ENCODE data around the gene MYLK4. TPM values are rescaled to one million over a fixed set of nuclear protein-coding genes. Genes with fewer than 3 reads are reported as not detected.

Gene MYLK4
- total RNA-seq, 1 donor from 2014 or later: 1.1 TPM

GRCh38 chr6:2653369-2654032 is 97.2 kb downstream of the MYLK4 start:
- TF ChIP-seq CTCF (IDR thresholded peaks at IDR 0.05): no peak
- Mint-ChIP-seq H3K27ac (ENCODE audit: unreplicated experiment) (no peak overlapping the region), H3K4me1 (ENCODE audit: low read depth) (peaks cover 15% of the 10 kb centered on the region), H3K9me3 (ENCODE audit: low read depth) (peaks cover 17% of the 10 kb centered on the region), H3K36me3 (ENCODE audit: low read depth) (peaks cover 6% of the 10 kb centered on the region), H3K4me3 (ENCODE audit: unreplicated experiment) (no peak overlapping the region), H3K27me3 (ENCODE audit: low read depth) (no peaks in the 10 kb centered on the region)
- DNase-seq (ENCODE audit: low spot score): no peak

- peaks cover 10% of the 10 kb centered on the region for H3K4me1 Mint-ChIP-seq (ENCODE audit: low read depth)
- peaks cover 6% of the 10 kb centered on the region for H3K36me3 Mint-ChIP-seq (ENCODE audit: low read depth)
- DNase-seq (ENCODE audit: low spot score): no peak
- no peak for TF ChIP-seq CTCF (IDR thresholded peaks at IDR 0.05)
- no peak overlapping the region for H3K4me3 Mint-ChIP-seq (ENCODE audit: unreplicated experiment)
- peaks cover 17% of the 10 kb centered on the region for H3K9me3 Mint-ChIP-seq (ENCODE audit: low read depth)
- H3K27ac Mint-ChIP-seq (ENCODE audit: unreplicated experiment): no peak overlapping the region
- no peaks in the 10 kb centered on the region for H3K27me3 Mint-ChIP-seq (ENCODE audit: low read depth)
Observed at GRCh38 chr6:2652611-2653010, 98.1 kb downstream of the MYLK4 start.

- Mint-ChIP-seq H3K4me3 (ENCODE audit: unreplicated experiment) (no peak overlapping the region), H3K36me3 (ENCODE audit: low read depth) (peaks cover 6% of the 10 kb centered on the region), H3K4me1 (ENCODE audit: low read depth) (peaks cover 6% of the 10 kb centered on the region), H3K27me3 (ENCODE audit: low read depth) (no peaks in the 10 kb centered on the region), H3K9me3 (ENCODE audit: low read depth) (peaks cover 17% of the 10 kb centered on the region), H3K27ac (ENCODE audit: unreplicated experiment) (no peak overlapping the region)
- no peak for TF ChIP-seq CTCF (IDR thresholded peaks at IDR 0.05)
- DNase-seq (ENCODE audit: low spot score): no peak
Observed at GRCh38 chr6:2651961-2652360, 98.8 kb downstream of the MYLK4 start.

GRCh38 chr6:2651536-2651935 is 99.2 kb downstream of the MYLK4 start:
- H3K9me3 Mint-ChIP-seq (ENCODE audit: low read depth): peaks cover 17% of the 10 kb centered on the region
- H3K27me3 Mint-ChIP-seq (ENCODE audit: low read depth): no peaks in the 10 kb centered on the region
- no peak for DNase-seq (ENCODE audit: low spot score)
- H3K4me3 Mint-ChIP-seq (ENCODE audit: unreplicated experiment): no peak overlapping the region
- TF ChIP-seq CTCF (IDR thresholded peaks at IDR 0.05): no peak
- H3K36me3 Mint-ChIP-seq (ENCODE audit: low read depth): peaks cover 6% of the 10 kb centered on the region
- H3K27ac Mint-ChIP-seq (ENCODE audit: unreplicated experiment): no peak overlapping the region
- H3K4me1 Mint-ChIP-seq (ENCODE audit: low read depth): peaks cover 5% of the 10 kb centered on the region

GRCh38 chr6:2646346-2646745 is 104.4 kb downstream of the MYLK4 start:
- no peaks in the 10 kb centered on the region for H3K9me3 Mint-ChIP-seq (ENCODE audit: low read depth)
- H3K4me3 Mint-ChIP-seq (ENCODE audit: unreplicated experiment): no peak overlapping the region
- no peak for DNase-seq (ENCODE audit: low spot score)
- H3K36me3 Mint-ChIP-seq (ENCODE audit: low read depth): no peaks in the 10 kb centered on the region
- H3K4me1 Mint-ChIP-seq (ENCODE audit: low read depth): peaks cover 4% of the 10 kb centered on the region
- peaks cover 1% of the 10 kb centered on the region for H3K27me3 Mint-ChIP-seq (ENCODE audit: low read depth)
- no peak for TF ChIP-seq CTCF (IDR thresholded peaks at IDR 0.05)
- no peak overlapping the region for H3K27ac Mint-ChIP-seq (ENCODE audit: unreplicated experiment)

Data from chondrocyte (in vitro differentiated cells).